Amniotic stem cell (primary cell): Measurements from ENCODE around the gene SMIM35.
"Not testable (repeated sequence)": the region's sequence is repeated elsewhere in the genome, so short reads cannot be mapped to it uniquely, and the experiment has no call there.

ENCODE experiments used
- DNase-seq: peaks from one replicate; lab custom pipeline; 2025; lab: John Stamatoyannopoulos, UW

Gene SMIM35

GRCh38 chr11:117983163-117983475, 103.6 kb downstream of the SMIM35 start:
- DNase-seq, result no peak

GRCh38 chr11:117980720-117981119, 106.0 kb downstream of the SMIM35 start:
- no peak for DNase-seq

GRCh38 chr11:117980280-117980679, 106.5 kb downstream of the SMIM35 start:
- DNase-seq, result no peak

- DNase-seq, result no peak
These were observed 107.1 kb downstream of the SMIM35 start for GRCh38 chr11:117979481-117980211.

GRCh38 chr11:117978991-117979390, 107.8 kb downstream of the SMIM35 start:
- DNase-seq, result no peak

- not testable (repeated sequence) for DNase-seq
These were observed 108.4 kb downstream of the SMIM35 start for GRCh38 chr11:117978291-117978910.

GRCh38 chr11:117977612-117978264, 109.0 kb downstream of the SMIM35 start:
- DNase-seq, result not testable (repeated sequence)

- no peak for DNase-seq
These were observed 109.7 kb downstream of the SMIM35 start for GRCh38 chr11:117977029-117977428.

GRCh38 chr11:117976445-117976844, 110.3 kb downstream of the SMIM35 start:
- DNase-seq, result no peak

- DNase-seq, result no peak
These were observed 113.3 kb downstream of the SMIM35 start for GRCh38 chr11:117973503-117973860.

GRCh38 chr11:117972629-117973502, 113.9 kb downstream of the SMIM35 start:
- no peak for DNase-seq

GRCh38 chr11:117972044-117972443, 114.7 kb downstream of the SMIM35 start:
- DNase-seq, result no peak

GRCh38 chr11:117970400-117971024, 116.3 kb downstream of the SMIM35 start:
- no peak for DNase-seq

- no peak for DNase-seq
These were observed 117.4 kb downstream of the SMIM35 start for GRCh38 chr11:117969160-117969991.

- DNase-seq, result no peak
These were observed 119.9 kb downstream of the SMIM35 start for GRCh38 chr11:117966908-117967307.

GRCh38 chr11:117962826-117963225, 123.9 kb downstream of the SMIM35 start:
- no peak for DNase-seq

- no peak for DNase-seq
These were observed 124.9 kb downstream of the SMIM35 start for GRCh38 chr11:117961896-117962295.

GRCh38 chr11:117960406-117960805, 126.4 kb downstream of the SMIM35 start:
- DNase-seq, result no peak

GRCh38 chr11:117959438-117960149, 127.2 kb downstream of the SMIM35 start:
- DNase-seq, result no peak

GRCh38 chr11:117958949-117959348, 127.8 kb downstream of the SMIM35 start:
- DNase-seq, result no peak
